Articular chondrocyte of knee joint (primary cell): ENCODE data around the gene SLC49A3. TPM values are rescaled to one million over a fixed set of nuclear protein-coding genes. Genes with fewer than 3 reads are reported as not detected.

Source experiments
- total RNA-seq: library from RNA; depleted of rRNA; stranded (reverse); fragments of >200 nt; gene quantifications from 2 replicates; pipeline ENCODE4 v1.2.3, GENCODE V29; 2012

SLC49A3 gene
- 10.7 and 11.1 TPM in 2 replicates for total RNA-seq

DNA sequence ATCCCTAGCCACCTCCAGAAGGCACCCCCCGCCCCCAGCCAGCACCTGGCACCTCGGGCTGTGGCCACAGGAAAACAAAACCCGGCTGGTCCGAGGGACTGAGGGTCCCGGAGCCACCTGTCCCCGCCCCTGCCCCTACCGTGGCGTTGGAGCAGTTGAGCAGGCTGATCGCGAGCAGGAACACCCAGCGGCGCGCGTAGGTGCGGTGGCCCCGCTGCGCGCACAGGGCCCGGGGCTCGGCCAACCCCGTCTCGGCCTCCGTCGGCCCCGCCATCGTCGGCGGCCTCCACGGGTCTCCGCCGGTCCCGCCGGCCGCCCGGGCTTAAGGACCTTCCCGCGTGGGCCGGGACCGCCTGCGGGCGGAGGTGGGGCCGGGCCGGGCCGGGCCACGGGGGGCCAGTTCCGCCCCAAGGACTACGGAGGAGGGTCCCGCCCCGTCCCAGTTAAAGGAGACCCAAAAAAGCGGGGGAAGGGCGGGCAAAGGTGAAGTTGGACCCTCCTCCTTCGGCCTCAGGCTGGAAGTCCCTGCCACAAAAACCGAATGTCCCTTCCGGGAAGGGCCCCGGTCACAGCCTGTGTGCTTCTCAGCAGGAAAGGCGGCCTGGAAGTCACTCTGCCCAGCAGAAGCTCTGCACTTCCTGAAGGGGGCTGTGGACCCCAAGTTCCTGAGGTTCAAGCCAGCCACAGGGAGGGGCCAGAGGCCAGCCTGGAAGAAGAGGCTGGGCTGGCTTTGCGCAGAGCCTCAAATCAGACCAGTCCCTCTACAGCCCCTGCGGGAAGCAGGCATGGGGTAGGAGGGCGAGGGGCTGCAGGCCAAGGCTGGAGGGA is at the start of gene SLC49A3:
TSS of gene SLC49A3 (minus strand) at position 298 of the 828 bp plus-strand sequence. CDS start at position 274, 24 bp downstream.

DNA sequence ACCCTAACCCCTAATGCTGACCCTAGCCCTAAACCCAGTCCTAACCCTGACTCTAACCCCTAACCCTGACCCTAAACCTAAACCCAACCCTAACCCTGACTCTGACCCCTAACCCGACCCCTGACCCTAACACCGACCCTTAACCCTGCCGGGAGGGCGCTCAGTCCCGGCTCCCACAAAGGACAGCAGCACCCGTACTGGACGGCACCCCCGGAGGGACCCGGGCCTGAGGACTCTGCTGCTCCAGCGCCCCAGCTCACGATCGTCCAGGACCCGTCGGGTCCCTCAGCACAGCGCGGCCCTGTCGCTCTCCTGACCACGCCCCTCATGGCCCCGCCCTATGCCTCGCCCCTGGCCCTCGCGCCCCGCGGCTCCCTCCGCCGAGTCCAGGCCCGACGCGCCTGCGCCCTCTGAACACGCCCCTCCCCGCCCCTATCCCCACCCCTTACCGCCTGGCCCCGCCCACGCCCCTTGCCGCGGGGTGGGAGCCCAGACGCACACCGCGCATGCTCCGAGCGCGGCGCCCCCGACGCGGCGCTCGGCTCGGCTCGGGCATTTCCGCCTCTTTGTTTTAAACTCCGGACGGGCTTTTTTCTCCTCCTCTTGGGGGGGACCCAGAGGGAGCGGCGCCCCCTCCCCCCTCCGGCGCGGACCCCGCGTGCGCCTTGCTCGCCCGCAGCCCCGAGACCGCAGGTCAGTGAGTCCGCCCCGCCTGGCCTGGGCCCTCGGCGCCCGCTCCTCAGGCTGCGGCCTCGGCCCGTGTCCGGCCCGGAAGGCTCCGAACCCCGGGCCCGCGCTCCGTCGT is 16.5 kb upstream of the SLC49A3 start, which contains the start of gene PCGF3:
TSS of gene PCGF3 (plus strand) at position 555 of the 805 bp plus-strand sequence. CDS start 27,849 bp downstream, outside the sequence.

DNA sequence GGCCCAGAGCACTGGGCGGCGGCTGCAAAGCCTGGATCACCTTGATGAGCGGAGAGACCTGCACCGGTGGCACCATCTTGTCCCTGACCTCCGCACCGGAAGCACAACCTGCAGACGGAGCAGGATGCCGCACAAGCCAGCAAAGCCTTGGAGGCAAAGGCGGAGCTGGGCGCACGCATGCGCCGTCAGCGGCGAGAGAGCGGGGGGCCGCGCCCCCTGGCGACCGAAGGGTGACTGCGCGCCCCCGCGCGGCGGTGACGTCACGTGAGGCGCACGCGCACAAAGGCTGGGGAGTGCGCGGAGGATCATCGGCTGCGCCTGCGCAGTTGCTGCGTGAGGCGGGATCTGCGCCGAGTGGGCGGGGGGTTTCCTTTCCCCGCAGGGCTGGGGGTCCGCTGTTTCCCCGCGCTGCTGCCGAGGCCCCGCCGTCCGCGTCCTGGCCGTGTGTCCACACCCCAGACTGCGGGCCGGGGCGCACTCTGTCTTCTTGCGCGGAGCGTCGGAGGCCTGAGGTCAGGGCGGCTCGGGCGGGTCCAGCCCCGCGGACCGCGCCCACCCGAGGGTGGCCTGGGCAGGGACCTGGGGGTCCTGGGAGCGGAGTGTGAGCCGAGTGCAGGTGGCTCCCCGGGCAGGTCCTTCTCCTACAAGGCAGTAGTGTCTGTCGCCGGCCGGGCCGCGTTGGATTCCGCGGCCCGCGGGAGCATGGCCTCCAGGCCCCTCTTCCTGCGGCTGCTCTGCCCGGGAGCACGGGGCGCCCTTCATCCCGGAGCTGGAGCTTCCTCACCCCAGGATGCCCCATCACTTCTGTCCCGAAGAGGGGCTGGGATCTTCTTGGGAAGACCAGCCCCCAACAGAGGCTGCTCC is 14.5 kb downstream of the SLC49A3 start, which contains the start of the genes ATP5ME and MYL5:
TSS of gene ATP5ME (minus strand) at position 105 of the 864 bp plus-strand sequence. CDS start at position 76, 29 bp downstream.
TSS of gene MYL5 (plus strand) at position 371 of the 864 bp plus-strand sequence. CDS start 3,485 bp downstream, outside the sequence.

Other genes with a start within 250 kb of the SLC49A3 start
- gene ZNF721, start 190.0 kb downstream of the SLC49A3 start, total RNA-seq, result 19.5 and 21.7 TPM in 2 replicates
- gene PIGG, start 189.9 kb downstream of the SLC49A3 start, total RNA-seq, result 37.8 and 39.6 TPM in 2 replicates
- not detected in 2 replicates for gene TMEM271, start 112.9 kb downstream of the SLC49A3 start, total RNA-seq
- gene PDE6B, start 63.6 kb downstream of the SLC49A3 start, total RNA-seq, result 0.43 and 1.3 TPM in 2 replicates
- gene ATP5ME, start 14.9 kb downstream of the SLC49A3 start, total RNA-seq, result 58.8 and 84.8 TPM in 2 replicates
- 17.1 and 18.0 TPM in 2 replicates for gene MYL5, start 14.6 kb downstream of the SLC49A3 start, total RNA-seq
- gene PCGF3, start 16.7 kb upstream of the SLC49A3 start, total RNA-seq, result 24.0 and 27.2 TPM in 2 replicates
- gene CPLX1, start 137.0 kb upstream of the SLC49A3 start, total RNA-seq, result 0.13 TPM in 1 of 2 replicates, not detected in the other
- 41.3 and 44.2 TPM in 2 replicates for gene GAK, start 243.2 kb upstream of the SLC49A3 start, total RNA-seq
- 9.6 and 11.1 TPM in 2 replicates for gene TMEM175, start 243.3 kb upstream of the SLC49A3 start, total RNA-seq